CD14-positive monocyte (primary cell): ENCODE measurements around the gene FAM210B. TPM values are rescaled to one million over a fixed set of nuclear protein-coding genes. Genes with fewer than 3 reads are reported as not detected.

ENCODE experiments used
- DNase-seq, 3 donors: peaks; one replicate each; pipeline ENCODE4 v3.0.0-alpha.2; 2011 to 2022
- H2AFZ ChIP-seq: 2 replicates; pipeline ENCODE4 v1.6.0; 2012; ENCODE audit warnings: mild to moderate bottlenecking, low read depth, low read length, inconsistent platforms; ENCODE audit not compliant: insufficient read depth, poor library complexity, severe bottlenecking
- H3K27ac ChIP-seq, 2 donors: 1 replicate in 1 of 2; 2 replicates in 1 of 2; pipeline ENCODE4 v1.5.1; 2012 to 2013; ENCODE audit warnings: low read length in 2 of 2, control low read depth in 1 of 2, inconsistent platforms in 1 of 2, low read depth in 1 of 2, mild to moderate bottlenecking in 1 of 2
- H3K27me3 ChIP-seq, 2 donors: one replicate each; pipeline versions ENCODE4 v1.6.0 to v1.6.1; 2011 to 2013; ENCODE audit warnings: low read length in 2 of 2; ENCODE audit not compliant: control insufficient read depth in 2 of 2, insufficient read depth in 2 of 2
- H3K36me3 ChIP-seq, 2 donors: replicated peaks in 1 of 2; 1 replicate in 1 of 2; 2 replicates in 1 of 2; pipeline versions ENCODE4 v1.5.1 to v1.6.1; 2012 to 2013; ENCODE audit warnings: low read length in 2 of 2, control low read depth in 1 of 2, inconsistent platforms in 1 of 2, mild to moderate bottlenecking in 1 of 2; ENCODE audit not compliant: insufficient read depth in 2 of 2, control insufficient read depth in 1 of 2
- H3K4me1 ChIP-seq, 2 donors: 1 replicate in 1 of 2; 2 replicates in 1 of 2; pipeline versions ENCODE4 v1.5.1 to v1.6.1; 2012 to 2013; ENCODE audit warnings: low read length in 2 of 2, control low read depth in 1 of 2, inconsistent platforms in 1 of 2, mild to moderate bottlenecking in 1 of 2, moderate library complexity in 1 of 2; ENCODE audit not compliant: insufficient read depth in 2 of 2, control insufficient read depth in 1 of 2
- H3K4me2 ChIP-seq: replicated peaks from 2 replicates; pipeline ENCODE3; 2012; ENCODE audit warnings: low read length, moderate library complexity, mild to moderate bottlenecking; ENCODE audit not compliant: poor library complexity, severe bottlenecking; ENCODE audit errors: extremely low read depth
- H3K4me3 ChIP-seq, 3 experiments: fragments of 200-600 bp in 1 of 3; sonication (generic) in 1 of 3; replicated peaks in 1 of 3; 1 replicate in 2 of 3; 2 replicates in 1 of 3; pipeline ENCODE4 v1.5.1; 2011 to 2013; ENCODE audit warnings: low read length in 3 of 3, mild to moderate bottlenecking in 3 of 3, control low read depth in 2 of 3, low read depth in 2 of 3, inconsistent platforms in 1 of 3, moderate library complexity in 1 of 3
- H3K79me2 ChIP-seq: 2 replicates; pipeline ENCODE4 v1.6.0; 2012; ENCODE audit warnings: mild to moderate bottlenecking, control low read depth, inconsistent platforms, low read length, moderate library complexity; ENCODE audit not compliant: insufficient read depth
- H3K9ac ChIP-seq: 2 replicates; pipeline ENCODE4 v1.6.0; 2017; ENCODE audit warnings: low read length, mild to moderate bottlenecking; ENCODE audit not compliant: insufficient read depth, poor library complexity, severe bottlenecking
- H3K9me3 ChIP-seq, 2 donors: replicated peaks in 1 of 2; 1 replicate in 1 of 2; 2 replicates in 1 of 2; pipeline versions ENCODE4 v1.5.1 to v1.6.1; 2012 to 2013; ENCODE audit warnings: low read length in 2 of 2, control low read depth in 1 of 2; ENCODE audit not compliant: control insufficient read depth in 1 of 2, insufficient read depth in 1 of 2
- H4K20me1 ChIP-seq: 2 replicates; pipeline ENCODE4 v1.6.0; 2012; ENCODE audit warnings: mild to moderate bottlenecking, low read length, control low read depth, moderate library complexity; ENCODE audit not compliant: insufficient read depth
- H3K27ac Mint-ChIP-seq, 7 donors: one replicate each; pipeline ENCODE4 v1.8.0; 2020; ENCODE audit warnings: mild to moderate bottlenecking in 7 of 7, mixed read lengths in 7 of 7, moderate library complexity in 6 of 7, inconsistent platforms in 2 of 7
- H3K27me3 Mint-ChIP-seq, 3 donors: one replicate each; pipeline ENCODE4 v1.8.0; 2021 to 2022; ENCODE audit warnings: low read depth in 3 of 3, mild to moderate bottlenecking in 3 of 3, mixed read lengths in 3 of 3, moderate library complexity in 3 of 3, inconsistent platforms in 1 of 3
- H3K36me3 Mint-ChIP-seq, 2 donors: one replicate each; pipeline ENCODE4 v1.8.0; 2020; ENCODE audit warnings: mixed read lengths in 2 of 2, inconsistent platforms in 1 of 2, mild to moderate bottlenecking in 1 of 2
- H3K4me1 Mint-ChIP-seq: one replicate; pipeline ENCODE4 v1.8.0; 2020; ENCODE audit warnings: mild to moderate bottlenecking, mixed read lengths
- H3K4me3 Mint-ChIP-seq, 2 donors: one replicate each; pipeline ENCODE4 v1.8.0; 2020; ENCODE audit warnings: mild to moderate bottlenecking in 2 of 2, mixed read lengths in 2 of 2, moderate library complexity in 1 of 2
- H3K9me3 Mint-ChIP-seq, 7 donors: one replicate each; pipeline ENCODE4 v1.8.0; 2020 to 2022; ENCODE audit warnings: mixed read lengths in 7 of 7, mild to moderate bottlenecking in 6 of 7, moderate library complexity in 6 of 7, inconsistent platforms in 2 of 7
- WGBS: methylation state at CpG from one replicate; pipeline ENCODE4 v1.1.5; 2013; ENCODE audit warnings: missing lambda C conversion rate; ENCODE audit not compliant: insufficient coverage; 5-methylcytosine and 5-hydroxymethylcytosine counted together
- intact Hi-C, 2 donors: fragments of 100-400 bp; cut with micrococcal nuclease; formaldehyde crosslinking; loops; one replicate each; pipeline versions ENCODE4 v1.15.0 to v1.15.1; 2023
- polyA plus RNA-seq, 3 donors: library from polyadenylated mRNA; depleted of rRNA in 1 of 3; unstranded in 2 of 3; stranded (reverse) in 1 of 3; fragments of 300-500 nt in 2 of 3; fragments of >200 nt in 1 of 3; fragmentation: Illumina TruSeq in 2 of 3; gene quantifications; 1 replicate in 2 of 3; 2 replicates in 1 of 3; pipeline ENCODE4 v1.2.3, GENCODE V29; 2012 to 2021
- TF ChIP-seq, protein P1 (sequence below): fragments of 200-600 bp; IDR thresholded peaks from one replicate; pipeline ENCODE4 v1.8.0; 2022; ENCODE audit warnings: antibody characterized with exemption, mild to moderate bottlenecking

The FAM210B gene
- polyA plus RNA-seq, 3 donors, result 15.2 to 41.3 (median 34.5) TPM

DNA sequence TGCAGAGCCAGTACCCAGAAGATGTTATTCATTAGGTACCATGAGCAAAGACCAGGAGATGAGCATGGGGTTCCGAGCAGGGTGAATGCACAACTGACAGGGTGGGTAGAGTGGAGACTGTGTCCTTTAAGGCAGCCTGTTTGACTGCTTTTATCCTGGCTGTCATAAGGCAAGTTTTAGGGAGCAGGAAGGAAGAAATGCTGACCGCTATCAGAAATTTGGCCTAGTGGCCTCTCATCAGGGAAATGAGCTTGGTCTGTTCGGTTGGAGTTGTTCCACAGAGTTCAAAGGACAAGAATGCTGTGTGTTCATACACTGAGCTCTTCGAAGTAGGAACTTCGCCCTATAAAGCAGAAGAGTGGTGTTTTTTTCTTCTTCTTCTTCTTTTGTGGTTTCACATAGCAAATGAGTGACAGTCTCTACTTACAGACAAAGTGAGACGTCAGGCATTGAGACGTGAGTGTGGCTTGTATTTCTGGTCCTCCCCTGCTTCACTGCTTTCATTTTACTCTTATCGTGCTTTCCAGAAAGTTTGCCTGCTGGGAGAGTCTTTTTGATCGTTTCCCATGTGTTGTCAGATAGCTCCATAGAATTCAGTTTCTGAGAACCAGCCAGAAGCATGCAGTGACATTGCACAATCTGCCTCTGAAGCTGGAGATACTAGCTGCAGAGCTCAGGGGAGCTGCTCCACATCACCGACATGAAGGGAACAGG, 53.1 kb downstream of the FAM210B start, which contains the start of gene CASS4:
TSS of gene CASS4 (plus strand) at position 502 of the 714 bp plus-strand sequence. CDS start at position 701, 199 bp downstream.
- Histone ChIP-seq H3K9ac (peak within 1 kb of the TSS; percentile 41), H3K4me3 (peak within 1 kb of the TSS; percentile 48 to 80 (median 76))
- peaks cover 57% of the 10 kb centered on the region for H3K4me1 Mint-ChIP-seq

DNA sequence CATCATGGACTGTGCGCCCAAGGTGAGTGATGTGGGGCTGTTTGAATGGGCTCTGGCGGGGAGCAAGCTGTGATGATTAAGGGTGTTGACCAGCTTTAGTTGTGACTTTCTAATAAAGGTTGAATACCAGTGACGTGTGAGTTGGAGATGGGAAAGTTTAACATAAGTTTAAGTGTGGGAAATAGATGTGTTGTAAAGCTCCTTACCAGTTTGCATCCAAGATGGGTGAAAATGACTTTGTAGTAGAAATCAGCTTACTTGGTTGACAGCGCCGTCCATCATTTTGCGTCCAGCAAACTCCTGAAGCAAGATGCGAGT, 53.7 kb downstream of the FAM210B start:
- peaks cover 0 to 4% (median 0%) of the 10 kb centered on the region in 7 donors for H3K9me3 Mint-ChIP-seq
- H2AFZ ChIP-seq, result peak overlapping the region; percentile 56
- intact Hi-C loops, result no loop called here
- H3K4me1 ChIP-seq, result peaks cover 56 to 63% of the 10 kb centered on the region in 2 donors
- H3K4me3 ChIP-seq, result peak overlapping the region; percentile 48 to 80 (median 76)
- peaks cover 62% of the 10 kb centered on the region for H3K4me1 Mint-ChIP-seq
- H3K27me3 Mint-ChIP-seq, result peaks cover 0 to 9% (median 1%) of the 10 kb centered on the region in 3 donors
- DNase-seq, result no peak
- H3K4me3 Mint-ChIP-seq, result peak overlapping the region; percentile 83 to 90
- peak overlapping the region; percentile 79 to 94 for H3K27ac ChIP-seq
- peak overlapping the region; percentile 81 for H3K4me2 ChIP-seq
- peaks cover 21 to 35% of the 10 kb centered on the region in 2 donors for H3K36me3 Mint-ChIP-seq
- peaks cover 0 to 4% of the 10 kb centered on the region in 2 donors for H3K9me3 ChIP-seq
- H4K20me1 ChIP-seq, result no peaks in the 10 kb centered on the region
- H3K79me2 ChIP-seq, result peaks cover 25% of the 10 kb centered on the region
- H3K36me3 ChIP-seq, result peaks cover 6 to 9% of the 10 kb centered on the region in 2 donors
- 77% methylated on average over 7 of the region's 7 CpGs for WGBS
- H3K27me3 ChIP-seq, result no peaks in the 10 kb centered on the region
- peak overlapping the region; percentile 96 to 99 (median 98) for H3K27ac Mint-ChIP-seq
- peak overlapping the region; percentile 41 for H3K9ac ChIP-seq
- TF ChIP-seq, protein P1, sequence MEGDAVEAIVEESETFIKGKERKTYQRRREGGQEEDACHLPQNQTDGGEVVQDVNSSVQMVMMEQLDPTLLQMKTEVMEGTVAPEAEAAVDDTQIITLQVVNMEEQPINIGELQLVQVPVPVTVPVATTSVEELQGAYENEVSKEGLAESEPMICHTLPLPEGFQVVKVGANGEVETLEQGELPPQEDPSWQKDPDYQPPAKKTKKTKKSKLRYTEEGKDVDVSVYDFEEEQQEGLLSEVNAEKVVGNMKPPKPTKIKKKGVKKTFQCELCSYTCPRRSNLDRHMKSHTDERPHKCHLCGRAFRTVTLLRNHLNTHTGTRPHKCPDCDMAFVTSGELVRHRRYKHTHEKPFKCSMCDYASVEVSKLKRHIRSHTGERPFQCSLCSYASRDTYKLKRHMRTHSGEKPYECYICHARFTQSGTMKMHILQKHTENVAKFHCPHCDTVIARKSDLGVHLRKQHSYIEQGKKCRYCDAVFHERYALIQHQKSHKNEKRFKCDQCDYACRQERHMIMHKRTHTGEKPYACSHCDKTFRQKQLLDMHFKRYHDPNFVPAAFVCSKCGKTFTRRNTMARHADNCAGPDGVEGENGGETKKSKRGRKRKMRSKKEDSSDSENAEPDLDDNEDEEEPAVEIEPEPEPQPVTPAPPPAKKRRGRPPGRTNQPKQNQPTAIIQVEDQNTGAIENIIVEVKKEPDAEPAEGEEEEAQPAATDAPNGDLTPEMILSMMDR, result no peak

More for the DNA sequence above, 53.1 kb downstream of the FAM210B start, which contains the start of gene CASS4:
- H3K4me2 ChIP-seq, result peak within 1 kb of the TSS; percentile 81
- H2AFZ ChIP-seq, result peak within 1 kb of the TSS; percentile 56
- peak; percentile 72 to 85 (median 76) for DNase-seq
- H3K27ac ChIP-seq, result peak within 1 kb of the TSS; percentile 79 to 94
- 5% methylated on average over 5 of the region's 10 CpGs for WGBS
- Mint-ChIP-seq H3K27me3 (peaks cover 0 to 4% (median 0%) of the 10 kb centered on the region in 3 donors), H3K9me3 (peaks cover 0 to 4% (median 0%) of the 10 kb centered on the region in 7 donors), H3K36me3 (peaks cover 21 to 35% of the 10 kb centered on the region in 2 donors), H3K4me3 (peak within 1 kb of the TSS; percentile 83 to 90), H3K27ac (peak within 1 kb of the TSS; percentile 96 to 99 (median 98))
- H3K79me2 ChIP-seq, result peaks cover 25% of the 10 kb centered on the region
- H4K20me1 ChIP-seq, result no peaks in the 10 kb centered on the region
- intact Hi-C loops, result no loop called here
- peaks cover 51 to 58% of the 10 kb centered on the region in 2 donors for H3K4me1 ChIP-seq
- peaks cover 10 to 14% of the 10 kb centered on the region in 2 donors for H3K36me3 ChIP-seq
- H3K9me3 ChIP-seq, result peaks cover 0 to 4% of the 10 kb centered on the region in 2 donors
- H3K27me3 ChIP-seq, result no peaks in the 10 kb centered on the region
- TF ChIP-seq, protein P1, result no peak
